Measurements from ENCODE around the gene CDC14A.

GRCh38 chr1:100552922-100553321 lies 200.6 kb downstream of the CDC14A start:
- TF ChIP-seq POLR2AphosphoS5 (IDR thresholded peaks at IDR 0.05) (no peak), POLR2A (IDR thresholded peaks at IDR 0.05; ENCODE audit: low read depth) (no peak), CTCF (IDR thresholded peaks at IDR 0.05) (no peak)
